Cardiac septum (tissue), 1 donor: Measurements from ENCODE around the gene GPR15LG. TPM values are rescaled to one million over a fixed set of nuclear protein-coding genes. Genes with fewer than 3 reads are reported as not detected.
A peak's percentile ranks its signal among the peaks of the same experiment; 100 is the strongest.
"Not testable (repeated sequence)": the region's sequence is repeated elsewhere in the genome, so short reads cannot be mapped to it uniquely, and the experiment has no call there.

Experiments used
- DNase-seq: peaks from one replicate; pipeline ENCODE4 v3.0.0-alpha.2; 2020; ENCODE audit warnings: low spot score
- intact Hi-C: fragments of 100-400 bp; cut with DNase I; formaldehyde crosslinking; loops from one replicate; pipeline ENCODE4 v1.14.0; 2022
- total RNA-seq: library from RNA; stranded (reverse); fragmentation: NEBNext Ultra II Directional; extraction: Animal tissue kit (Norgen Biotek cat#: 25700); gene quantifications from one replicate; pipeline ENCODE4 v1.2.1, GENCODE V29; 2021
- donor health status: DM: no; HTN: no; CAD: no.

GPR15LG gene
- total RNA-seq, 1 donor from 2014 or later: not detected

- intact Hi-C loops: no loop called here
These were observed 12.8 kb upstream of the GPR15LG start for GRCh38 chr10:84160663-84161362.

GRCh38 chr10:84163996-84164395 lies 9.6 kb upstream of the GPR15LG start:
- intact Hi-C loops: no loop called here
- no peak for DNase-seq

More at GRCh38 chr10:84160663-84161362, 12.8 kb upstream of the GPR15LG start:
- no peak for DNase-seq

- DNase-seq: no peak
- intact Hi-C loops: no loop called here
These were observed 9.2 kb upstream of the GPR15LG start for GRCh38 chr10:84164442-84164841.

- no peak for DNase-seq
- intact Hi-C loops: no loop called here
These were observed 6.8 kb upstream of the GPR15LG start for GRCh38 chr10:84166620-84167288.

GRCh38 chr10:84167289-84167653 lies 6.3 kb upstream of the GPR15LG start:
- intact Hi-C loops, DNase-seq: not testable (repeated sequence)

- intact Hi-C loops, DNase-seq: not testable (repeated sequence)
These were observed 5.2 kb upstream of the GPR15LG start for GRCh38 chr10:84168382-84168781.

- intact Hi-C loops, DNase-seq: not testable (repeated sequence)
These were observed 2.4 kb upstream of the GPR15LG start for GRCh38 chr10:84171237-84171636.

- DNase-seq, intact Hi-C loops: not testable (repeated sequence)
These were observed 1.7 kb upstream of the GPR15LG start for GRCh38 chr10:84171700-84172466.

- intact Hi-C loops: no loop called here
- DNase-seq: peak; percentile 44
These were observed 889 bp upstream of the GPR15LG start for GRCh38 chr10:84172467-84173356.

GRCh38 chr10:84175436-84175835 lies 1.8 kb downstream of the GPR15LG start:
- intact Hi-C loops: no loop called here
- DNase-seq: no peak

GRCh38 chr10:84176351-84176750 lies 2.8 kb downstream of the GPR15LG start:
- intact Hi-C loops: no loop called here
- DNase-seq: peak; percentile 66

- intact Hi-C loops: no loop called here
- peak; percentile 72 for DNase-seq
These were observed 3.4 kb downstream of the GPR15LG start for GRCh38 chr10:84176836-84177474.

GRCh38 chr10:84177541-84178141 lies 4.0 kb downstream of the GPR15LG start:
- intact Hi-C loops: no loop called here
- peak; percentile 73 for DNase-seq

- intact Hi-C loops: no loop called here
- no peak for DNase-seq
These were observed 4.6 kb downstream of the GPR15LG start for GRCh38 chr10:84178160-84178609.

GRCh38 chr10:84179059-84179710 lies 5.6 kb downstream of the GPR15LG start:
- peak; percentile 51 for DNase-seq

GRCh38 chr10:84180386-84180785 lies 6.8 kb downstream of the GPR15LG start:
- intact Hi-C loops: not testable (repeated sequence)
- DNase-seq: peak; percentile 14

More at GRCh38 chr10:84179059-84179710, 5.6 kb downstream of the GPR15LG start:
- intact Hi-C loops: no loop called here

- intact Hi-C loops: no loop called here
- no peak for DNase-seq
These were observed 8.0 kb downstream of the GPR15LG start for GRCh38 chr10:84181631-84182030.

GRCh38 chr10:84184517-84184916 lies 10.9 kb downstream of the GPR15LG start:
- peak; percentile 39 for DNase-seq
- intact Hi-C loops: no loop called here
